Left lung (tissue), 10 donors: Measurements from ENCODE around the gene BNC2. TPM values are rescaled to one million over a fixed set of nuclear protein-coding genes. Genes with fewer than 3 reads are reported as not detected.

Source experiments
- ATAC-seq: fragments of 200-7000 bp; cut with Tn5 transposase; one replicate; pipeline ENCODE4 v1.9.1; 2020; ENCODE audit warnings: moderate library complexity
- DNase-seq, 4 donors: peaks; one replicate each; pipeline ENCODE4 v3.0.0-alpha.2; 2013 to 2020
- H3K27ac ChIP-seq, 2 donors: fragments of 200-600 bp; sonication (generic) in 1 of 2; one replicate each; pipeline versions ENCODE4 v1.5.0 to v1.8.0; 2020 to 2021
- H3K27me3 ChIP-seq, 2 donors: fragments of 200-600 bp; sonication (generic) in 1 of 2; one replicate each; pipeline versions ENCODE4 v1.5.0 to v1.8.0; 2020 to 2021
- H3K36me3 ChIP-seq, 2 donors: fragments of 200-600 bp; sonication (generic) in 1 of 2; one replicate each; pipeline versions ENCODE4 v1.5.0 to v1.8.0; 2020 to 2021
- H3K4me1 ChIP-seq, 2 donors: fragments of 200-600 bp; one replicate each; pipeline ENCODE4 v1.8.0; 2021
- H3K4me3 ChIP-seq, 2 donors: fragments of 200-600 bp; sonication (generic) in 1 of 2; one replicate each; pipeline versions ENCODE4 v1.5.0 to v1.8.0; 2020 to 2021; ENCODE audit warnings: mild to moderate bottlenecking in 1 of 2
- H3K9me3 ChIP-seq, 2 donors: fragments of 200-600 bp; sonication (generic) in 1 of 2; one replicate each; pipeline versions ENCODE4 v1.5.0 to v1.8.0; 2020 to 2021
- CTCF ChIP-seq, 2 donors: fragments of 200-600 bp; sonication (generic) in 1 of 2; IDR thresholded peaks; one replicate each; pipeline versions ENCODE4 v1.5.0 to v1.8.0; 2021; ENCODE audit warnings: antibody characterized with exemption in 2 of 2
- intact Hi-C, 2 donors: fragments of 100-400 bp; cut with DNase I; formaldehyde crosslinking; loops; one replicate each; pipeline versions ENCODE4 v1.11.2 to v1.14.2; 2022
- polyA plus RNA-seq, 6 donors: library from polyadenylated mRNA; unstranded; fragments of 120-200 nt; gene quantifications; one replicate each; pipeline ENCODE4 v1.2.1, GENCODE V29; 2013; ENCODE audit not compliant: insufficient read length in 6 of 6
- total RNA-seq, 2 donors: library from RNA; stranded (reverse); fragmentation: NEBNext Ultra II Directional; extraction: Animal tissue kit (Norgen Biotek cat#: 25700); gene quantifications; one replicate each; pipeline ENCODE4 v1.2.1, GENCODE V29; 2021
- donor health status: DM: no; HTN: yes; CAD: no.
- donor health status: DM: no; HTN: no; CAD: no.

Gene BNC2
- total and polyA plus RNA-seq, 8 donors, result 9.6 to 19.3 (median 12.9) TPM

GRCh38 chr9:16743375-16743774 lies 127.1 kb downstream of the BNC2 start:
- ATAC-seq (no peak), DNase-seq (no peak)
- H3K4me3 ChIP-seq, result no peak overlapping the region
- no peaks in the 10 kb centered on the region for H3K9me3 ChIP-seq
- TF ChIP-seq CTCF (IDR thresholded peaks at IDR 0.05), result no peak
- H3K27me3 ChIP-seq, result no peaks in the 10 kb centered on the region
- no peaks in the 10 kb centered on the region for H3K36me3 ChIP-seq
- H3K4me1 ChIP-seq, result no peaks in the 10 kb centered on the region
- no peak overlapping the region for H3K27ac ChIP-seq
- intact Hi-C loops, result no loop called here

DNA sequence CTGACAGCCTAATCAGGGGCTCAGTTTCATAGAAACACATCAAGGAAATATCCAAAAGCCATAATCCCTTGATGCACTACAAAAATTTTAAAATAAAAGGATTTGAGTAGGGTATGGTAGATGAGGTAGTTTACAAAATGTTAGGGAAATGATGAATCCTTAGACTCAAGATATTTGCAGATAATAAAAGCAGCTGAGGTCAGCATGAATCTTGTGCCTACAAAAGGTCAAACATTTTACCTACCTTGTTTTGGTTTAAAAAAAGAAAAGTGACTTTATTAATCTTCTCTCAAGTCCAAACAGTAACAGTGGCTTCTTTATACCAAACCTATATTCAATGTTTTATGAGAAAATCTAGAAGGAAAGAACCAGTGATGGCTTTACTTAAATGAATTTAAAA lies 135.5 kb downstream of the BNC2 start:
- Histone ChIP-seq H3K27me3 (no peaks in the 10 kb centered on the region), H3K36me3 (no peaks in the 10 kb centered on the region), H3K4me3 (no peak overlapping the region), H3K27ac (no peak overlapping the region), H3K9me3 (no peaks in the 10 kb centered on the region), H3K4me1 (no peaks in the 10 kb centered on the region)
- no peak for ATAC-seq
- no peak for DNase-seq
- intact Hi-C loops, result no loop called here
- TF ChIP-seq CTCF (IDR thresholded peaks at IDR 0.05), result no peak

- no peak overlapping the region for H3K4me3 ChIP-seq
- DNase-seq, result no peak
- ATAC-seq, result no peak
- H3K9me3 ChIP-seq, result no peaks in the 10 kb centered on the region
- no peaks in the 10 kb centered on the region for H3K36me3 ChIP-seq
- H3K27me3 ChIP-seq, result peaks cover 0 to 15% of the 10 kb centered on the region in 2 donors
- TF ChIP-seq CTCF (IDR thresholded peaks at IDR 0.05), result no peak
- peaks cover 2 to 3% of the 10 kb centered on the region in 2 donors for H3K4me1 ChIP-seq
- intact Hi-C loops, result no loop called here
- no peak overlapping the region for H3K27ac ChIP-seq
Measured at GRCh38 chr9:16732546-16732945, 137.9 kb downstream of the BNC2 start.

GRCh38 chr9:16730162-16730561 lies 140.3 kb downstream of the BNC2 start:
- no peak for TF ChIP-seq CTCF (IDR thresholded peaks at IDR 0.05)
- H3K4me3 ChIP-seq, result no peak overlapping the region
- peaks cover 3 to 10% of the 10 kb centered on the region in 2 donors for H3K4me1 ChIP-seq
- DNase-seq (no peak), ATAC-seq (no peak)
- H3K27ac ChIP-seq, result no peak overlapping the region
- peaks cover 0 to 39% of the 10 kb centered on the region in 2 donors for H3K27me3 ChIP-seq
- intact Hi-C loops, result no loop called here
- H3K9me3 ChIP-seq, result no peaks in the 10 kb centered on the region
- H3K36me3 ChIP-seq, result no peaks in the 10 kb centered on the region

GRCh38 chr9:16729651-16730050 lies 140.8 kb downstream of the BNC2 start:
- DNase-seq (peak in 1 of 4 donors; percentile 39), ATAC-seq (peak; percentile 82)
- Histone ChIP-seq H3K4me1 (peaks cover 3 to 10% of the 10 kb centered on the region in 2 donors), H3K27me3 (peaks cover 0 to 39% of the 10 kb centered on the region in 2 donors), H3K36me3 (no peaks in the 10 kb centered on the region), H3K9me3 (no peaks in the 10 kb centered on the region), H3K4me3 (no peak overlapping the region), H3K27ac (no peak overlapping the region)
- no peak for TF ChIP-seq CTCF (IDR thresholded peaks at IDR 0.05)
- intact Hi-C loops, result no loop called here
